ENCODE results near the gene LNP1.

LNP1 gene

DNA sequence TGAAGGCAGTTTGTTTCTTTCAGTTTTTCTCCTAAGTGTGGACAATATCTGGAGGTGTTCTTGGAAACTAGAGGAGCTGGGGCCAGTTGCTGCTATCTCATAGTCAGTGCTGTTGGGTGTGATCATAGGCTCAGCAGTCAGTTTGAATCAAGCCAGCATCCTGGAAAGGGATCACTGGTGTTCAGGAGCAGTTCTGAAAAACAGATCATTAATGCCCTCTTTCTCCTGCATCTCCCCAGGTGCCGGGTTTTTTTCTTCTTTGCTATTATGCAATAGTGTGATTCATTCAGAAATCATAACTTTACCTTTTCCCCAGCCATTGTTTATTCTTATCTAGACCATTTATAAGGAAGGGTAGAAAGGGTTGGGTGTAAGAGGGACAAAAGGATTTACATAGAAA lies 24.0 kb downstream of the LNP1 start:
- Histone ChIP-seq H3K27ac (ENCODE audit: low read depth, low read length) (no peak overlapping the region), H3K4me3 (ENCODE audit: insufficient read depth, low read length, poor library complexity, severe bottlenecking) (no peak overlapping the region), H3K27me3 (ENCODE audit: low read length) (no peaks in the 10 kb centered on the region), H3F3A (ENCODE audit: insufficient read depth) (no peaks in the 10 kb centered on the region), H3K9me2 (replicated peaks; ENCODE audit: insufficient read depth, low read length) (no peaks in the 10 kb centered on the region), H3K36me3 (ENCODE audit: low read length) (no peaks in the 10 kb centered on the region), H2AFZ (ENCODE audit: low read depth, low read length, severe bottlenecking) (no peak overlapping the region), H3K79me2 (ENCODE audit: insufficient read depth, low read length) (no peaks in the 10 kb centered on the region), H3K9ac (ENCODE audit: low read length) (no peak overlapping the region), H3K4me2 (ENCODE audit: low read depth, low read length, poor library complexity, severe bottlenecking) (no peak overlapping the region), H4K20me1 (ENCODE audit: low read depth, low read length) (no peaks in the 10 kb centered on the region), H3K9me3 (ENCODE audit: insufficient read depth, low read length) (no peaks in the 10 kb centered on the region)
- TF ChIP-seq, protein P1, sequence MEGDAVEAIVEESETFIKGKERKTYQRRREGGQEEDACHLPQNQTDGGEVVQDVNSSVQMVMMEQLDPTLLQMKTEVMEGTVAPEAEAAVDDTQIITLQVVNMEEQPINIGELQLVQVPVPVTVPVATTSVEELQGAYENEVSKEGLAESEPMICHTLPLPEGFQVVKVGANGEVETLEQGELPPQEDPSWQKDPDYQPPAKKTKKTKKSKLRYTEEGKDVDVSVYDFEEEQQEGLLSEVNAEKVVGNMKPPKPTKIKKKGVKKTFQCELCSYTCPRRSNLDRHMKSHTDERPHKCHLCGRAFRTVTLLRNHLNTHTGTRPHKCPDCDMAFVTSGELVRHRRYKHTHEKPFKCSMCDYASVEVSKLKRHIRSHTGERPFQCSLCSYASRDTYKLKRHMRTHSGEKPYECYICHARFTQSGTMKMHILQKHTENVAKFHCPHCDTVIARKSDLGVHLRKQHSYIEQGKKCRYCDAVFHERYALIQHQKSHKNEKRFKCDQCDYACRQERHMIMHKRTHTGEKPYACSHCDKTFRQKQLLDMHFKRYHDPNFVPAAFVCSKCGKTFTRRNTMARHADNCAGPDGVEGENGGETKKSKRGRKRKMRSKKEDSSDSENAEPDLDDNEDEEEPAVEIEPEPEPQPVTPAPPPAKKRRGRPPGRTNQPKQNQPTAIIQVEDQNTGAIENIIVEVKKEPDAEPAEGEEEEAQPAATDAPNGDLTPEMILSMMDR (IDR thresholded peaks at IDR 0.05; ENCODE audit: insufficient read depth, low read length, poor library complexity, severe bottlenecking) = no peak
- no peak for TF ChIP-seq EZH2phosphoT487 (conservative IDR thresholded peaks at IDR 0.05; ENCODE audit: low read length)

DNA sequence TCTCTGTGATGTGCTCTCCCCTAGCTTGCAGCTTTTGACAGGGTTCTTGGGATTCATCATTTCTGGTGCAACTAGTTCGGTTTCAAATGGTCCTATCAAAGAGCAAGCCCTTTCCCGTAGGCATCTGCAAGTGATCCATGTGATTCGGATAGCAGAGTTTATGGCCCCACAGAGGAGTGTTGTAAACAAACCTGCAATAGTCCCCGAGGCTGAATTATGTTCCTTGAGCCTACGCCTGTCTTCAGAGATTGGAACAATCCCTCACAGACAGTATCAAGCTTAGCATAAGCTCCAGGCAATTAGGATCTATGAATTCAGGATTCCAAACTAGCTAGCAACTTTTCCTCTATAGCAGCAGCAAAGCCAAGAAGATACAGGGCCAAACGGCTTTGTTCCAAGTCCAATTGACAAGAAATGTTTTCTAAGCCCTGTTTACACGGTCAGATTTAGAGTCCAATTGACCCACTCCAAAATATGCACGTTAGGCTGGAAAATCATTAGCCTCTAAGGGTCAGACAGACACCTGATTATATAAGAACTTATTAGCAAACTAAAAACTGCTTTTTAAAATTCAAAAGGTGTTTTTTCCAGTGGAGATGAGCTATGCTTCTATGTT lies 24.8 kb downstream of the LNP1 start:
- Histone ChIP-seq H3F3A (ENCODE audit: insufficient read depth) (no peaks in the 10 kb centered on the region), H2AFZ (ENCODE audit: low read depth, low read length, severe bottlenecking) (no peak overlapping the region), H3K4me3 (ENCODE audit: insufficient read depth, low read length, poor library complexity, severe bottlenecking) (no peak overlapping the region), H3K4me2 (ENCODE audit: low read depth, low read length, poor library complexity, severe bottlenecking) (no peak overlapping the region), H3K27me3 (ENCODE audit: low read length) (no peaks in the 10 kb centered on the region), H3K9me2 (replicated peaks; ENCODE audit: insufficient read depth, low read length) (no peaks in the 10 kb centered on the region), H3K9ac (ENCODE audit: low read length) (no peak overlapping the region), H3K79me2 (ENCODE audit: insufficient read depth, low read length) (no peaks in the 10 kb centered on the region), H3K27ac (ENCODE audit: low read depth, low read length) (no peak overlapping the region), H4K20me1 (ENCODE audit: low read depth, low read length) (no peaks in the 10 kb centered on the region), H3K9me3 (ENCODE audit: insufficient read depth, low read length) (no peaks in the 10 kb centered on the region), H3K36me3 (ENCODE audit: low read length) (no peaks in the 10 kb centered on the region)
- no peak for TF ChIP-seq EZH2phosphoT487 (conservative IDR thresholded peaks at IDR 0.05; ENCODE audit: low read length)
- TF ChIP-seq, protein P1 (IDR thresholded peaks at IDR 0.05; ENCODE audit: insufficient read depth, low read length, poor library complexity, severe bottlenecking) = no peak

DNA sequence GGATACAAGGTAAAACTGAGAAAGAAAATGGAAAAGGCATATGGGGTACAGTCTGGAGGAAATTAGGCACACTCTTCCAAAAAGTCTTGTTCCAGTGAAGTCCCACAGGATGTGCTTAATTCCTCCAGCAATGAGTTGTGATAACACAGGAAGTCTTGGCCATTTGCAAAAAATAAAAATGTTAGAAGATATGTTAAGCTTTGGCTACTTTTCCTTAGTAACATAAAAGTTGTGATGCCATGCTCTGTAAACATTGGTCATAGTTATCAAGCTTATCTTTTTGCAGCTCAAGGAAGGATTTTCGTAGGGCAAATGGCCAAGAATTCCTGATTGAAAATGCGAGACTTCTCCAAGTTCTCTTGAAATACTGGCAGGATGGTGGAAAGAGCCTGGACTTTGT lies 26.4 kb downstream of the LNP1 start:
- no peak overlapping the region for H3K9ac ChIP-seq (ENCODE audit: low read length)
- no peaks in the 10 kb centered on the region for H3K9me3 ChIP-seq (ENCODE audit: insufficient read depth, low read length)
- H4K20me1 ChIP-seq (ENCODE audit: low read depth, low read length) = no peaks in the 10 kb centered on the region
- TF ChIP-seq, protein P1 (IDR thresholded peaks at IDR 0.05; ENCODE audit: insufficient read depth, low read length, poor library complexity, severe bottlenecking) = no peak
- no peak for TF ChIP-seq EZH2phosphoT487 (conservative IDR thresholded peaks at IDR 0.05; ENCODE audit: low read length)
- no peaks in the 10 kb centered on the region for H3K79me2 ChIP-seq (ENCODE audit: insufficient read depth, low read length)
- no peak overlapping the region for H3K27ac ChIP-seq (ENCODE audit: low read depth, low read length)
- H3K27me3 ChIP-seq (ENCODE audit: low read length) = no peaks in the 10 kb centered on the region
- no peak overlapping the region for H3K4me3 ChIP-seq (ENCODE audit: insufficient read depth, low read length, poor library complexity, severe bottlenecking)
- no peak overlapping the region for H3K4me2 ChIP-seq (ENCODE audit: low read depth, low read length, poor library complexity, severe bottlenecking)
- no peaks in the 10 kb centered on the region for H3F3A ChIP-seq (ENCODE audit: insufficient read depth)
- H3K36me3 ChIP-seq (ENCODE audit: low read length) = no peaks in the 10 kb centered on the region
- no peak overlapping the region for H2AFZ ChIP-seq (ENCODE audit: low read depth, low read length, severe bottlenecking)
- H3K9me2 ChIP-seq (replicated peaks; ENCODE audit: insufficient read depth, low read length) = no peaks in the 10 kb centered on the region; the same call in 1 of the 2 replicates

All from SU-DHL-6 (cell line).